AG10803 (cell line): Measurements from ENCODE around the gene GP9.

ENCODE experiments used
- DNase-seq: peaks from one replicate; pipeline ENCODE4 v3.0.0; 2010; ENCODE audit warnings: low read depth
- H3K4me3 ChIP-seq: 2 replicates; pipeline ENCODE4 v1.5.1; 2011; ENCODE audit warnings: mild to moderate bottlenecking, low read length, control low read depth
- TF ChIP-seq, protein P1 (sequence below): conservative IDR thresholded peaks from 2 replicates; pipeline ENCODE4 v1.5.1; 2011; ENCODE audit warnings: mild to moderate bottlenecking, low read length, control low read depth, inconsistent platforms

Gene GP9

DNA sequence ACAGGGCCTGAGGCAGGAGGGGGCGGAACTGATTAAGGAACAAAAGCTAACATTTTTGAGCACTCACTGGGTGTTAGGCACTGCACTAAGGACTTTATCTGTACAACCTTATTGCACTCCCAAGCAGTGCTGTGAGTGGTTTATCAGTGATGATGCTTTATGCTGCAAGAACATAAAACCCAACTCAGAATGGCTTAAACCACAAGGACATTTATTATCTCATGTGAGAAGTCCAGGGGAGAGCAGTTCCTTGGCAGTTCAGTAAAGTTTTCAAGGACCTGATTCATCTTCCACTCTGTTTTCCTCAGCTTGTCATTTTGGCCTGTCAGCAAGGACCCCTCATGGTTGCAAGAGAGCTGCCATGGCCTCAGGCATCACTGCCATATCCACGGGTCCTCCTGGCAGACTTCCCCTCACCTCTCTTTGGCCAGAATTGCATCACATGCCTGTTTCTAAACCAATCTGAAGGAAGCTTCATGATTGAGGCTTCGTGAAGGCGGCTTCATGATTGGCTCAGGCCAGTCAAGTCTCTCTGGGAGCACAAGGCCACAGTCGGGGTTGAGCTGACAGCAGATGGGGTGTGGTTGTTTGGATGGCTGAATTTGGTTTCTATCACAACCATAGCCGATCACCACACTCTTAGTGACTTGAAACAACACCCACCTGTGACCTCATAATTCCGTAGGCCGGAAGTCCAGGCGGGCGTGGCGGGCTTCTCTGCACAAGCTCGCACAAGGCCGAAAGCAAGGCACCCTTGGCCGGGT is 43.7 kb upstream of the GP9 start:
- no peak overlapping the region for H3K4me3 ChIP-seq
- TF ChIP-seq, protein P1, sequence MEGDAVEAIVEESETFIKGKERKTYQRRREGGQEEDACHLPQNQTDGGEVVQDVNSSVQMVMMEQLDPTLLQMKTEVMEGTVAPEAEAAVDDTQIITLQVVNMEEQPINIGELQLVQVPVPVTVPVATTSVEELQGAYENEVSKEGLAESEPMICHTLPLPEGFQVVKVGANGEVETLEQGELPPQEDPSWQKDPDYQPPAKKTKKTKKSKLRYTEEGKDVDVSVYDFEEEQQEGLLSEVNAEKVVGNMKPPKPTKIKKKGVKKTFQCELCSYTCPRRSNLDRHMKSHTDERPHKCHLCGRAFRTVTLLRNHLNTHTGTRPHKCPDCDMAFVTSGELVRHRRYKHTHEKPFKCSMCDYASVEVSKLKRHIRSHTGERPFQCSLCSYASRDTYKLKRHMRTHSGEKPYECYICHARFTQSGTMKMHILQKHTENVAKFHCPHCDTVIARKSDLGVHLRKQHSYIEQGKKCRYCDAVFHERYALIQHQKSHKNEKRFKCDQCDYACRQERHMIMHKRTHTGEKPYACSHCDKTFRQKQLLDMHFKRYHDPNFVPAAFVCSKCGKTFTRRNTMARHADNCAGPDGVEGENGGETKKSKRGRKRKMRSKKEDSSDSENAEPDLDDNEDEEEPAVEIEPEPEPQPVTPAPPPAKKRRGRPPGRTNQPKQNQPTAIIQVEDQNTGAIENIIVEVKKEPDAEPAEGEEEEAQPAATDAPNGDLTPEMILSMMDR = no peak
- no peak for DNase-seq

DNA sequence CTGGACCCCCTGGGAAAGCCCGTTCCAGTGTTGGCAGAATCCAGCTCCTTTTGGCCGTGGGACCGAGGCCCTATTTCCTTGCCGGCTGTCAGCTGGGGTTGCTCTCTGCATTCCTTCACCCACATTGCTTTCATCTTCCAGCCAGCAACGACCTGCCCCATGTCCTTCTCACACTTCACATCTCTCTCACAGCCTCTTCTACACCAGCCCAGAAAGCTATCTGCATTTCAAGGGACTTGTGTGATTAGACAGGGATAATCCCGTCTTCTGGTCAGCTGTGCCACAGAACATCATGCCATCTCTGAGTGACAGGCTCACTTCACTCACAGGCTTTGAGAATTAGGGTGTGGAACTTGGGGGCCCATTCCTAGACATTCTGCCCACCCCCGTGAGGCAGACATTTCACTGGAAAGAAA is 43.1 kb upstream of the GP9 start:
- DNase-seq = no peak
- no peak overlapping the region for H3K4me3 ChIP-seq
- TF ChIP-seq, protein P1 = no peak

DNA sequence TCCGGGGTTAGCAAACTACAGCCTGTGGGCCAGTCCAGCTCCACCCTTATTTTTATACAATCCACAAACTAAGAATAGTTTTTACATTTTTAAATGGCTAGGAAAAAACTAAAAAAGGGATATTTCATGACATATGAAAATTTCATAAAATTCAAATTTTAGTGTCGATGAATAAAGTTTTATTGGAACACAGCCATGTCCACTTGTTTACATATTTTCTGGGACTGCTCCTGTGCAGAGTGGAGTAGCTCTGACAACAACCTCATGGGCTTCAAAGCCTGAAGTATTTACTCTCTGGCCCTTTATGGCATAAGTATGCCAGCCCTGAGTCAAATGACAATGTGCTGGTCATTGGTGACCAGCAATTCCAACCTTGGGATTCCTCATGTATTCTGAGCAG is 42.3 kb upstream of the GP9 start:
- no peak overlapping the region for H3K4me3 ChIP-seq
- TF ChIP-seq, protein P1 = no peak
- no peak for DNase-seq

DNA sequence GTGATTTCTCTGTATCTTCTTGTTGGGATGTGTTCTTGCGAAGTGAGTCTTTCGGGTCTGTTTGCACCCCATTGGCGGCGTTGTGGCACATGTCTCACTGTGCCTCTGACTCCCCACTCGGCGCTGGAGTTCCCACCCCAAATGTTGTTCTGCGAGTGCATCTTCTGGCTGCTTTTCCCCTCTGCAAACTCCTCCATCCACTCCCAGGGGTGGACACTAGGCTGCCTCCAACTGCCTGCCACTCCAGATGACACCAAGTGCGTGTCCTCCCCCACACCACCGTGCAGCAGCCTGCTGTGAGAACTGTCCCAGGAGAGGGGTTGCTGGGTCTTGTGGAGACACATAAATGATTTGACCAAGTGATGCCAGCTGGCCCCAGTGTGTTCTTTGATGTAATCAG is 41.8 kb upstream of the GP9 start:
- TF ChIP-seq, protein P1 = no peak
- H3K4me3 ChIP-seq = no peak overlapping the region
- DNase-seq = no peak

DNA sequence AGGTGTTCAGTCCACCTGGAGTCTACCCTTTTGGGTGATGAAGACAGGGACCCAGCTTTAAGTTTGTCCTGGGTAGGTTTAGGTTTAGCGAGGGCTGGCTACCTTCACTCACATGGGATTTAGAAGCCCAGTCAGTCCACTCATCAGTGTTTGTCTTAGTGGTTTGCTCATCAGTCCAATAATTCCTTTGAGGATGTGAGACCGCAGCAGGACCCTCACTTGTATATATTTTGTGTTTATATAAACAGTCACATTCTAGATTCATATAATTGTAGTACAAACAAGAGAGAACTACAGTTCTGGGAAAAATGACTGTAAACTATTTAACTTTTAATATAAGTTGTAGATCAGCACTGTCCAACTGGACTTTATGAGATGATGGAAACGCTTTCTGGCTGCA is 41.3 kb upstream of the GP9 start:
- no peak overlapping the region for H3K4me3 ChIP-seq
- DNase-seq = no peak
- TF ChIP-seq, protein P1 = no peak

DNA sequence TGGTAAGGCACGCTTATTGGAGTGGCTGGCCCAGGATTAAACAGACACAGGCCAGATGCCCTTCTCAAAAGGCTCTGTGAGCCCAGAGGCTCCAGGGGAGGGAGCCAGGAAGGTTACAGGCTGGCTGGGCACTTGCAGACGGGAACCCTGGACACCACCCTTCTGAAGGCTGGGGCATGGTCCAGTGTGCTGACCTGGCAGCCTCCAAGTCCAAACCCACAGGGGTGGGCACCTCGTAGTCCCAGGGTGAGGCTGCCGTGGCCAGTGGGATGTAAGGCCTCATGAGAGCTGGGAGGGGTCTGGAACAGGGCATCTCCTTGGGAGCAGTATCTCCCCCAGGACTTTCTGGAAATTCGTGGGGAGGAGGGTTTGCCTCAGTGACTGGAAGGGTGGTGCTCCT is 39.9 kb upstream of the GP9 start:
- no peak overlapping the region for H3K4me3 ChIP-seq
- TF ChIP-seq, protein P1 = no peak
- DNase-seq = no peak

DNA sequence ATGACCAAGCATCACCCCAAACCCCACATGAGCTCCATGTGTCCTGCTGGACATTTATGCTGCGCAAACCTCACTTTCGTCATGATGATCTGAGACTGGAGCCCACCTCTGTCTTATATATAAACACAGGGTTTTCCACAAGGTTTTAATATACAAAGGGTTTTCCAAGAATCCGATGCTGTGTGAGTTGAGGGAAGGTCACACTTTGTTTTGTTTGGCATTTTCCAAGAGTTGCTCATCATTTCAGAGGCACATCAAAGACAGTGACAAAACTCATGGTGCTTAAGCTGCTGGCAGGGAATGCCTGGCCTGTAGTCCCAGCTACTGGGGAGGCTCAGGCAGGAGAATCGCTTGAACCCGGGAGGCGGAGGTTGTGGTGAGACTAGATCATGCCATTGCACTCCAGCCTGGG is 39.4 kb upstream of the GP9 start:
- DNase-seq = peak; percentile 24
- no peak overlapping the region for H3K4me3 ChIP-seq
- TF ChIP-seq, protein P1 = no peak
